ENCODE measurements around the gene ANKRD12. TPM values are rescaled to one million over a fixed set of nuclear protein-coding genes. Genes with fewer than 3 reads are reported as not detected.
A peak's percentile ranks its signal among the peaks of the same experiment; 100 is the strongest.

The ANKRD12 gene
- polyA plus RNA-seq, 1 donor from 2014 or later: 87.3 TPM

GRCh38 chr18:9101730-9102507, 34.7 kb upstream of the ANKRD12 start:
- H3K27me3 Mint-ChIP-seq: no peaks in the 10 kb centered on the region
- peak overlapping the region; percentile 91 to 98 (median 96) for H3K4me3 Mint-ChIP-seq
- peak overlapping the region; percentile 78 to 94 (median 85) for H3K27ac Mint-ChIP-seq
- peaks cover 7% of the 10 kb centered on the region for H3K36me3 Mint-ChIP-seq
- peaks cover 32 to 51% (median 38%) of the 10 kb centered on the region in 3 donors for H3K4me1 Mint-ChIP-seq
- H3K9me3 Mint-ChIP-seq: peaks cover 0 to 1% (median 0%) of the 10 kb centered on the region in 3 donors

- H3K36me3 Mint-ChIP-seq: peaks cover 7% of the 10 kb centered on the region
- peak within 1 kb of the TSS; percentile 91 to 98 (median 96) for H3K4me3 Mint-ChIP-seq
Observed at GRCh38 chr18:9102508-9103375, 33.8 kb upstream of the ANKRD12 start, which contains the start of gene NDUFV2. NDUFV2 (plus strand) TSS chr18:9102699; CDS start chr18:9102744, 45 bp downstream.

DNA sequence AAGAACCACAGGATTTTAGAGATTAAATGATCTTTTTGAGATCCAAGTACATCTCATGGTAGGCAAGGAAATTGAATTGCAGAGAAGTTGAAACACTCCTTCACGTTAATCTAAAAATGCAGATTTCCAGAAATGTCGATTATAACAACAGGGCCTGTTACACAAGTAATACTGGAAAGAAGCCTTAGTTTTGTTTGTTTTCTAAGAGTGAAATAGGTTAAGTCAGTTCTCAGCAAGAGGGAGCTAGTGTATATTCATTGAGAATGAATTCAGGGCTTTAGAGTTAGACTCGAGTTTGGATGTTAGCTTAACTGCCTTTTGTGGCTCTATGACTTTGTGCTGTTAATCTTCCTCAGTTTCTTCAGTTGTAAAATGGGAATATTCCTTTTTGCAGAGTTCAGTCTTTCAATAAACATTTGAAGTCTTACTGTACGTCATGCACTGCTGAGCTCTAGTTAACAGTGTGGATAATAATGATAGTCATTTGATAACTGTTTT, 33.2 kb upstream of the ANKRD12 start:
- Mint-ChIP-seq H3K4me1 (peaks cover 46 to 62% (median 51%) of the 10 kb centered on the region in 3 donors), H3K36me3 (peaks cover 7% of the 10 kb centered on the region), H3K9me3 (peaks cover 0 to 1% (median 0%) of the 10 kb centered on the region in 3 donors), H3K27ac (peak overlapping the region; percentile 78 to 94 (median 87)), H3K4me3 (peak overlapping the region; percentile 91 to 98 (median 96)), H3K27me3 (no peaks in the 10 kb centered on the region)

More at GRCh38 chr18:9102508-9103375, 33.8 kb upstream of the ANKRD12 start, which contains the start of gene NDUFV2:
- peak within 1 kb of the TSS; percentile 78 to 94 (median 87) for H3K27ac Mint-ChIP-seq
- H3K27me3 Mint-ChIP-seq: no peaks in the 10 kb centered on the region
- H3K4me1 Mint-ChIP-seq: peaks cover 40 to 55% (median 47%) of the 10 kb centered on the region in 3 donors
- peaks cover 0 to 1% (median 0%) of the 10 kb centered on the region in 3 donors for H3K9me3 Mint-ChIP-seq

GRCh38 chr18:9104244-9104901, 32.2 kb upstream of the ANKRD12 start:
- no peaks in the 10 kb centered on the region for H3K27me3 Mint-ChIP-seq
- peak overlapping the region; percentile 78 to 94 (median 87) for H3K27ac Mint-ChIP-seq
- H3K36me3 Mint-ChIP-seq: peaks cover 7% of the 10 kb centered on the region

DNA sequence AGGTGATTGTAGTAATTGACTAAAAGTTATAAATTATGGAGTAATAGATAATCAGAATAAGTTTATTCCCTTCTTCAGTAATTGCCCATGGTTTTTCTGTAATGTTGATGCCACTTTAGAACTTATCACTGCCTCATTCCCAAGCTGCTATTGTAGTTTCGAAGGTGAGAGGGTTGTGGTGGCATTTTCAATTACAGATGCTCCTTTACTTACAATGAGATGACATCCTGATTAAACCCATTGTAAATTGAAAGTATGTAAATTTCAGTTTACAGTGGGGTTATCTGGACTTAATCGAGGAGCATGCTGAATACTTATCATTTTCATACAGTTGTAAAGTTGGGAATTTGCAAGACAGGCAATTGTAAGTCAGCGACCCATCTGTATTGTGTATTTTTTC, 31.2 kb upstream of the ANKRD12 start:
- Mint-ChIP-seq H3K4me3 (peak overlapping the region; percentile 53 to 98 (median 91)), H3K27ac (peak overlapping the region; percentile 13 to 91 (median 22)), H3K27me3 (no peaks in the 10 kb centered on the region), H3K36me3 (peaks cover 7% of the 10 kb centered on the region), H3K4me1 (peaks cover 59 to 75% (median 66%) of the 10 kb centered on the region in 3 donors), H3K9me3 (peaks cover 0 to 1% (median 0%) of the 10 kb centered on the region in 3 donors)

More at GRCh38 chr18:9104244-9104901, 32.2 kb upstream of the ANKRD12 start:
- Mint-ChIP-seq H3K4me3 (peak overlapping the region; percentile 91 to 98 (median 96)), H3K9me3 (peaks cover 0 to 1% (median 0%) of the 10 kb centered on the region in 3 donors), H3K4me1 (peaks cover 52 to 69% (median 57%) of the 10 kb centered on the region in 3 donors)

DNA sequence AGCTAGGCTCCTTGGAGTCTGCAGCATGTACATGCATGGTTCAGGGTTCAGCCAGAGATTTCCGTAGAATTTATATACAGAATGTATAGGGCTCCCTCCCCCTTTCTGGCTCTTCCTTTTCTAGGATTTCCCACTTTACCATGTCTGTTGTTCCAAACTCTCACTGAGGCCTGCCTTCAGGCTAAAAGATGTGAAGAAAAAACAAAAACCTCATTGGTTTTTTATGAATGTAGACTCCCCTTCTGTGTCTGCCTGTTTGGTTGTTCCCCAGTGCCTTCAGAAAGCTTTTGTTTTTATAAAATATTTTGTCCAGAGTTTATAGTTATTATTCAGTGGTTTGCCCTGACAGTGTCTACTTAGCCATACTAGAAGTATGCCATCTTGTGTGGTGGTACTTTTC, 30.5 kb upstream of the ANKRD12 start:
- Mint-ChIP-seq H3K27ac (peak overlapping the region; percentile 15 to 91 (median 40)), H3K27me3 (no peaks in the 10 kb centered on the region), H3K4me1 (peaks cover 65 to 78% (median 69%) of the 10 kb centered on the region in 3 donors), H3K4me3 (peak overlapping the region; percentile 53 to 97 (median 76)), H3K36me3 (peaks cover 7% of the 10 kb centered on the region), H3K9me3 (peaks cover 0 to 1% (median 0%) of the 10 kb centered on the region in 3 donors)

- peaks cover 68 to 74% (median 68%) of the 10 kb centered on the region in 3 donors for H3K4me1 Mint-ChIP-seq
- H3K36me3 Mint-ChIP-seq: peaks cover 6% of the 10 kb centered on the region
- H3K27me3 Mint-ChIP-seq: no peaks in the 10 kb centered on the region
- H3K4me3 Mint-ChIP-seq: peak overlapping the region in 3 of 4 donors; percentile 81 to 97 (median 85)
- peak overlapping the region; percentile 40 to 91 (median 75) for H3K27ac Mint-ChIP-seq
- peaks cover 0 to 1% (median 0%) of the 10 kb centered on the region in 3 donors for H3K9me3 Mint-ChIP-seq
Observed at GRCh38 chr18:9106800-9107584, 29.6 kb upstream of the ANKRD12 start.

DNA sequence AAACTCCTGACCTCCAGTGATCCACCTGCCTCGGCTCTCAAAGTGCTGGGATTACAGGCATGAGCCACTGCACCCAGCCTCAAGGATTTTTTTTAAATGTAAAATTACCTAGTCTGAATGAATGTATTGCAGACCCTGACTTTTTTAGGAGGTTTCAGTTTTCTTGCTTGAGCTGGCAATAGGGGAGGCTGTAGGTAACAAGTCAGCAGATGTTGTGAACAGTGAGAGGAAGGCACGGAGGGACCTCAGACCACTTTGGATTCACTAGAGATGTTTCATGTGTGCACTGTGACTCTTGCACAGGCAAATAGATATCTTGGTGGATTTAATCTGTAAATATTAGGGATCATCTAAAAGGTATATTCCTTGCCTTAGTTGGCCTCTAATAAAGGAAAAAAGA, 27.7 kb upstream of the ANKRD12 start:
- peaks cover 0 to 2% (median 1%) of the 10 kb centered on the region in 3 donors for H3K9me3 Mint-ChIP-seq
- peaks cover 6% of the 10 kb centered on the region for H3K36me3 Mint-ChIP-seq
- H3K4me1 Mint-ChIP-seq: peaks cover 75 to 76% (median 76%) of the 10 kb centered on the region in 3 donors
- H3K27ac Mint-ChIP-seq: peak overlapping the region; percentile 4 to 91 (median 73)
- peak overlapping the region in 2 of 4 donors; percentile 7 to 75 for H3K4me3 Mint-ChIP-seq
- H3K27me3 Mint-ChIP-seq: no peaks in the 10 kb centered on the region

- Mint-ChIP-seq H3K9me3 (peaks cover 0 to 2% (median 0%) of the 10 kb centered on the region in 3 donors), H3K36me3 (peaks cover 2% of the 10 kb centered on the region), H3K27ac (peak overlapping the region; percentile 2 to 73 (median 3)), H3K4me1 (peaks cover 70 to 73% (median 70%) of the 10 kb centered on the region in 3 donors), H3K27me3 (no peaks in the 10 kb centered on the region), H3K4me3 (peak overlapping the region in 3 of 4 donors; percentile 7 to 75 (median 40))
Observed at GRCh38 chr18:9109523-9109922, 27.1 kb upstream of the ANKRD12 start.

DNA sequence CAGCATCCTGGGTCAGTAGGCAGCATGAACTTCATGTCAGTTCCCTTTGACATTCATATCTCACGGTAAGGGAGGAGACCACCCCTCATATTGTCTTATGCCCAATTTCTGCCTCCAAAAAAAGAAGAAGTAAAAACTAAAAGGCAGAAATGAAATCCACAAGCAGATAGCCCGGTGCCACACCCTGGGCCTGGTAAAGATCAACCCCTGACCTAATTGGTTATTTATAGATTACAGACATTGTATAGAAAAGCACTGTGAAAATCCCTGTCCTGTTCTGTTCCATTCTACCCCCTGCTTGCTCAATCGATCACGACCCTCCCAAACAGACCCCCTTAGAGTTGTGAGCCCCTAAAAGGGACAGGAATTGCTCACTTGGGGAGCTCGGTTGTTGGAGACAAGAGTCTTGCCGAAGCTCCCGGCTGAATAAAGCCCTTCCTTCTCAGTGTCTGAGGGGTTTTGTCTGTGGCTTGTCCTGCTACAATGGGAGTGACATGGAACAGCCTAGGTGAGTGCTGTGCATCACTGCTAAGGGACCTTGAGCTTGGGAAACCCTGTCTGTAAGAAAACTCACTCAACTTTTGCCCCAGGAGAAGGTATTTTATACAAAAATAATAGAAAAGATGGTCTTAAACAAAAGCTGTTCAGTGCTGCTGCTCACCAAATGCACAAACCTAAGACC, 23.0 kb upstream of the ANKRD12 start:
- peaks cover 57 to 62% (median 57%) of the 10 kb centered on the region in 3 donors for H3K4me1 Mint-ChIP-seq
- H3K4me3 Mint-ChIP-seq: peak overlapping the region; percentile 61 to 90 (median 87)
- peaks cover 0 to 2% (median 0%) of the 10 kb centered on the region in 3 donors for H3K9me3 Mint-ChIP-seq
- no peaks in the 10 kb centered on the region for H3K27me3 Mint-ChIP-seq
- peaks cover 2% of the 10 kb centered on the region for H3K36me3 Mint-ChIP-seq
- H3K27ac Mint-ChIP-seq: peak overlapping the region; percentile 93 to 96 (median 95)

DNA sequence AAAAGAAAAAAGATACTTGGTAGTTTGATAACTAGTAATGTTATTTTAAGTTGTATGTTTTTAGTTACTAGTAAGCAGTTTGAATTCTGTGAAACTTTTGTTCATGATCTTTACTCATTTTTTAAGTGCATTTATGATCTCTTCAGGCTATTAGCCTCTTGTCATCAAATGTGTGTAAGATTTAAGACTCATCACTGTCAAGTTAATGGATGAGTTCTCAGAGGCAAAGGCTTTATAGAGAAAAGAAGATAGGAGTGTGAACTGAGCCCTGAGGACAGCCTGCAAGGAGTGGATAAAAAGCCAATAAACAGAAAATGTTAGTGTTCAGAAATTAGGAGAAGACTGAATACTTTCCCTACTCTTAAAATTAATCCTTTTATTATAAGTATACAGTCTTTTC, 20.6 kb upstream of the ANKRD12 start:
- Mint-ChIP-seq H3K27me3 (no peaks in the 10 kb centered on the region), H3K27ac (peak overlapping the region; percentile 95 to 98 (median 97)), H3K36me3 (peaks cover 2% of the 10 kb centered on the region), H3K9me3 (peaks cover 0 to 2% (median 0%) of the 10 kb centered on the region in 3 donors), H3K4me1 (peaks cover 49 to 59% (median 55%) of the 10 kb centered on the region in 3 donors), H3K4me3 (peak overlapping the region in 3 of 4 donors; percentile 88 to 94 (median 89))

DNA sequence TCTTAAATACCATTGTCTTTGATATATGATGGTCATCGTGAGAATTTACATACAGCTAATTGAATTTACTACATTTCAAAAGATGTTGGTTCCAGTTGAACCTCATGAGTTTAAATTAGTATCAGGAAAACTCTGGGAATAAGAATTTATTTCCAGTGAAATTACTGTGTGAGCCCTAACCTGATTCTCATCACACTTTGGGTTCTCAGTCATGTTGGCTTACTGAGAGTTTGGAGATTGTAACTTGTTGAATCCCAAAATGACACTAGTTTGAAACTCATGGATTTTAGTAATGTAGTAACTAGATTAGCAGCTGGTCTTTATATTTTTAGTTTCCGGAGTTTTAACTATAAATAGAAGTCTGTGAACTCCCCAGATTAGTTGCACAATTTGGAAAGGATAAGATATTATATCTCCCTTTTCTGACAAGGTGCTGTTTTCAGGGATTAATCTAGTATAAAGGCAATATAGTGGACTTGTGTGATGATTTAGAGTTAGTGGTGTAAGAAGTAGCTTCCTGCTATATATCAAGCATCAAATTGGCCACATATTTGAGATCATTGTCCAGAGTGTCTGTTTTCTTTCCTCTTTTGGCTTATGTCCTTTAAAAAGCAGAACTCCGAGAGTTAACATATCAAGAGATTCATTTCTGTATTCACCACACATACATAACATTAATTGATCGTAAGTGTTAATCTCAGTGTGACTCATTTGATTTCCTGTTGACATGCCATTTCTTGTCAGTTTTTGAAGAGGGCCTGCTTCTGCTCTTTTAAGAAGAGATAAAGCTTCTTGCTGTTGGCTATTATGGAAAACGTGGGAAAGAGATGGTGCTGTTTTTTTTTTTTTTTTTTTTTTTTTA, 18.4 kb upstream of the ANKRD12 start:
- H3K4me1 Mint-ChIP-seq: peaks cover 37 to 60% (median 52%) of the 10 kb centered on the region in 3 donors
- peak overlapping the region; percentile 55 to 91 (median 84) for H3K4me3 Mint-ChIP-seq
- H3K9me3 Mint-ChIP-seq: no peaks in the 10 kb centered on the region
- H3K27ac Mint-ChIP-seq: peak overlapping the region; percentile 94 to 98 (median 97)
- no peaks in the 10 kb centered on the region for H3K27me3 Mint-ChIP-seq
- H3K36me3 Mint-ChIP-seq: no peaks in the 10 kb centered on the region

Measured in IgD-negative memory B cell (primary cell).